Esophagus squamous epithelium (tissue), 5 donors: Measurements from ENCODE around the gene OAF. TPM values are rescaled to one million over a fixed set of nuclear protein-coding genes. Genes with fewer than 3 reads are reported as not detected.

Source experiments
- DNase-seq: peaks from one replicate; lab custom pipeline; 2025; lab: John Stamatoyannopoulos, UW
- H3K27ac ChIP-seq, 4 donors: fragments of 200-600 bp; sonication (generic); one replicate each; pipeline ENCODE4 v1.5.1; 2016 to 2019; ENCODE audit warnings: mild to moderate bottlenecking in 1 of 4
- H3K27me3 ChIP-seq, 4 donors: fragments of 200-600 bp; sonication (generic); 1 replicate in 3 of 4; 2 replicates in 1 of 4; pipeline versions ENCODE4 v1.5.1 to v1.6.0; 2017 to 2021; ENCODE audit warnings: antibody characterized with exemption in 1 of 4
- H3K36me3 ChIP-seq, 3 donors: fragments of 200-600 bp; sonication (generic); one replicate each; pipeline ENCODE4 v1.5.1; 2016 to 2019
- H3K4me1 ChIP-seq, 3 donors: fragments of 200-600 bp; sonication (generic); one replicate each; pipeline ENCODE4 v1.5.1; 2017 to 2019
- H3K4me3 ChIP-seq, 4 donors: fragments of 200-600 bp; sonication (generic); 1 replicate in 3 of 4; 2 replicates in 1 of 4; pipeline ENCODE4 v1.5.1; 2016 to 2019; ENCODE audit warnings: mild to moderate bottlenecking in 2 of 4, moderate library complexity in 1 of 4
- H3K9me3 ChIP-seq, 3 donors: fragments of 200-600 bp; sonication (generic); one replicate each; pipeline ENCODE4 v1.5.1; 2016 to 2019
- CTCF ChIP-seq, 6 experiments: fragments of 450-650 bp in 4 of 6; fragments of 200-600 bp in 2 of 6; sonication (generic) in 2 of 6; IDR thresholded peaks; one replicate each; pipeline ENCODE4 v1.5.1; 2016 to 2019; ENCODE audit warnings: antibody characterized with exemption in 6 of 6, mild to moderate bottlenecking in 4 of 6, moderate library complexity in 4 of 6
- POLR2A ChIP-seq, 4 donors: fragments of 450-650 bp; IDR thresholded peaks; one replicate each; pipeline ENCODE4 v1.6.1; 2017; ENCODE audit warnings: antibody characterized with exemption in 4 of 4, mild to moderate bottlenecking in 4 of 4, moderate library complexity in 3 of 4
- WGBS, 2 donors: methylation state at CpG; one replicate each; pipeline ENCODE4 v1.1.5; 2018; 5-methylcytosine and 5-hydroxymethylcytosine counted together
- intact Hi-C: fragments of 100-400 bp; cut with DNase I; formaldehyde crosslinking; loops from one replicate; pipeline ENCODE4 v1.15.0; 2022
- total RNA-seq, 4 donors: library from RNA; depleted of rRNA; stranded (reverse); fragments of >200 nt; gene quantifications; one replicate each; pipeline ENCODE4 v1.1.0, GENCODE V29; 2016
- donor health status: DM: yes; HTN: yes; CAD: no.

OAF gene
- total RNA-seq, 4 donors from 2014 or later = 7.4 to 49.0 (median 14.3) TPM

DNA sequence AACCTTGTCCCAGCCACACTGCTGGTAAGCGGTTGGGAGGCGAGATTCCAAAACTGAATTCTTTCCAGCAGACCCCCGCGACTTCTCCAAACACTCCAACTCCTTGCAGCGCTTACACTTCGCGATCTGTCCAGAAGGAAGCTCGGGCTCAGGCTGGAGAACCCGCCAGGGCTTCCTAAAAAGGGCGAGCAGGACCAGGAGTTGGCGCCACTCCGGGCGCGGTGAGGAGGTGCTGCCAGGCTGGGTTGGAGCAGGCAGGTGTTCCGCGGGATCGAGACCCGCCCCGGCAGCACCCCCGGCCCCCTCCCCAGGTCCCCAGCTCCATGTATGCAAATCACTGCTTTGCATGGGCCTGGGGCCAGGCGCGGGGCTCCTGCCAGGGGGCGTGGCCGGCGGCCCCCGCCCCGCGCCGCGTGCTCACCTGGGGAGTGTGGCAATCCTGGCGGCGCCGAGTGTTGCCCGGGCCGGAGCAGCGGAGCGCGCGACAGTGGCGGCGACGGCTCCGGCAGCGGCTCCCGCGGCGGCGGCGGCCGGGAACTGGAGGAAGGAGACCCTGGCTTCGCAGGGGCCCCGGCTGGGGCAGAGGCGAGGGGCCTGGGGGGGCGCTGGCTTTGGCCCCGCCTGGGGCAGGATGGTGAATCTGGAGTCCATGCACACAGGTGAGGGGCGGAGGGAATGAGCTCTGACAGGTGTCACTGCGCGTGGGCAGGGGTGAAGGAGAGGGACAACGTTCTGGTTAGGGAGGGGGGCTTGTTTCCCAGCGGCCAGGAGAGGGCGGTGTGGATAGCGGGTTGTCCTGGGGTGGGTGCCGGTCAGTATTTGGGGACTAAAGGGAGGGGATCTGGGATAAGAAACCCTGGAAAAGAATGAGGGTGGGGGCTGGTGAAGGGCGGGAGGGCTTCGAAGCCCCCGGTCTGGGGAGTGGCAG lies 29.1 kb downstream of the OAF start, which contains the start of gene POU2F3:
POU2F3 (plus strand) TSS at position 428 of the 928 bp plus-strand sequence; CDS start at position 632, 204 bp downstream.
- intact Hi-C loops = loop anchor here (5.0 kb wide), 1 partner anchor 62 kb away; no protein-coding TSS in a partner anchor
- peaks cover 0 to 55% (median 0%) of the 10 kb centered on the region in 4 donors for H3K27me3 ChIP-seq
- no peaks in the 10 kb centered on the region for H3K36me3 ChIP-seq
- DNase-seq = no peak
- H3K9me3 ChIP-seq = no peaks in the 10 kb centered on the region
- H3K4me1 ChIP-seq = peaks cover 13 to 46% (median 19%) of the 10 kb centered on the region in 3 donors
- peak within 1 kb of the TSS in 3 of 4 donors; percentile 6 to 53 (median 33) for H3K4me3 ChIP-seq
- H3K27ac ChIP-seq = peak within 1 kb of the TSS in 1 of 4 donors; percentile 17
- no peak for TF ChIP-seq POLR2A (IDR thresholded peaks at IDR 0.05)
- TF ChIP-seq CTCF (IDR thresholded peaks at IDR 0.05) = no peak
- 19 to 29% methylated on average over 13 to 16 of the region's 66 CpGs for WGBS, 2 donors

GRCh38 chr11:120240866-120241265 lies 30.0 kb downstream of the OAF start:
- peaks cover 0 to 57% (median 0%) of the 10 kb centered on the region in 4 donors for H3K27me3 ChIP-seq
- WGBS, 2 donors = 58 to 76% methylated on average over 2 of the region's 2 CpGs
- H3K4me1 ChIP-seq = peaks cover 13 to 37% (median 13%) of the 10 kb centered on the region in 3 donors
- TF ChIP-seq POLR2A (IDR thresholded peaks at IDR 0.05) = no peak
- TF ChIP-seq CTCF (IDR thresholded peaks at IDR 0.05) = no peak
- no peaks in the 10 kb centered on the region for H3K36me3 ChIP-seq
- no peak overlapping the region for H3K27ac ChIP-seq
- no peak overlapping the region for H3K4me3 ChIP-seq
- DNase-seq = no peak
- no peaks in the 10 kb centered on the region for H3K9me3 ChIP-seq
- intact Hi-C loops = no loop called here

GRCh38 chr11:120241277-120241676 lies 30.4 kb downstream of the OAF start:
- Histone ChIP-seq H3K9me3 (no peaks in the 10 kb centered on the region), H3K27ac (no peak overlapping the region), H3K27me3 (peaks cover 0 to 57% (median 0%) of the 10 kb centered on the region in 4 donors), H3K4me3 (no peak overlapping the region), H3K4me1 (peaks cover 11 to 33% (median 13%) of the 10 kb centered on the region in 3 donors), H3K36me3 (no peaks in the 10 kb centered on the region)
- intact Hi-C loops = no loop called here
- no peak for DNase-seq
- 46 to 54% methylated on average over 2 to 5 of the region's 7 CpGs for WGBS, 2 donors
- TF ChIP-seq CTCF (IDR thresholded peaks at IDR 0.05) (no peak), POLR2A (IDR thresholded peaks at IDR 0.05) (no peak)

- Histone ChIP-seq H3K27me3 (peaks cover 0 to 57% (median 0%) of the 10 kb centered on the region in 4 donors), H3K4me1 (peaks cover 11 to 30% (median 13%) of the 10 kb centered on the region in 3 donors), H3K9me3 (no peaks in the 10 kb centered on the region), H3K36me3 (no peaks in the 10 kb centered on the region), H3K4me3 (no peak overlapping the region), H3K27ac (no peak overlapping the region)
- WGBS, 2 donors = 83 to 84% methylated on average over 3 of the region's 4 CpGs
- intact Hi-C loops = no loop called here
- no peak for DNase-seq
- TF ChIP-seq CTCF (IDR thresholded peaks at IDR 0.05) (no peak), POLR2A (IDR thresholded peaks at IDR 0.05) (no peak)
These were observed 32.4 kb downstream of the OAF start for GRCh38 chr11:120243221-120243620.
